Fibroblast of skin of right quadriceps (primary cell): ENCODE measurements around the gene FSIP1.

Experiments
- DNase-seq: peaks from one replicate; pipeline ENCODE4 v3.0.0-alpha.2; 2013

The FSIP1 gene

DNA sequence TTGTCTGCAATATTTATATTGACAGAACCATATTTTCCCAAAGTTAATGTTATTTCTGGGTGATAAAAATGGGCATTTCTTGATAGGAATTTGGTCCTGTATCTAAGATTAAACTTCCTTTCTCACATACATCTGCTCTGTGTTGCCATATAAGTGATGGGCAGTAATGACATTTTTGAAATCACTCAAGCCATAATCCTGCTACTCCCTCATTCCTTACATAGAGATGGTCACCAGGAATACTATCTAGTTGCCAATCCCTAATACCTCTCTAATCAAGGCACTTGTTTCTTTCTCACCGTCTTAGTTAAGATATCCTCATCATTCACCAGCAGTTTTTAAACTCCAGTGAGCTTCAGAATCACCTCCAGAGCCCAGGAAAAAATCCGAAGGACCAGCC is 68.4 kb downstream of the FSIP1 start:
- no peak for DNase-seq

DNA sequence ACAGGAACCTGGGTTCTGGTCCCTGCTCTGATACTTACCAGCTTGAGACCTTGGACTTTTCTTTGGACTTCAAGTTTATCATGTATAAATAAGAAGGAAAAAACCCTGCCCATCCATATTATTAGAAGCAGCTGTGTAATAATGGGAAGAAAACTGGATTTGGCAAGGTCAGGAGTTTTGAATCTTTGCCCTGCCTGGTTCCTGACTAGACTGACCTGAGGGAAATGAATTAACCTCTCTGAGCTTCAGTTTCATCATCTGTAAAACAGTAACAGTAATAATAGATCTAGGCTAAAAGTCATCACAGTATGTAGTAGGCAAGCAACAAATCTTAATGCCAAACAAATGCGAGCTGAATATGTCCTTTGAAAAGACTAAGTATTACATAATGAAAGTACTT is 68.8 kb downstream of the FSIP1 start:
- no peak for DNase-seq

DNA sequence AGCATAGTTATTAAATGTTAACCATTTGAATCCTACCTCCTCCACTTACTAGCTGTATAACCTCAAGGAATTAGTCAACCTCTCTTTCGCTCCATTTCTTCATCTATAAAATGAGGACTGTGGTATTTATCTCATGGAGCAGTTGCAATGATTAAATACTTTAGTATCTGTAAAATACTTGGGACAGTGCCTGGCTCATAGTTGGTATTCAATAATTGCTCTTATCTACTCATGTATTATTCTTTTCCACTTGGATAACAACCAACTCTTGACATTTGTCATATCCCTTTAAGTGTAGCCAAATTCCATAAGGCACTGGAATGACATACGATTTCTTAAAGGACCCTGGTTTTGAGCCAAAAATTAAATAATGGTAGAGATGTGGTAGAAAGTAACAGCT is 72.0 kb downstream of the FSIP1 start:
- peak; percentile 61 for DNase-seq

DNA sequence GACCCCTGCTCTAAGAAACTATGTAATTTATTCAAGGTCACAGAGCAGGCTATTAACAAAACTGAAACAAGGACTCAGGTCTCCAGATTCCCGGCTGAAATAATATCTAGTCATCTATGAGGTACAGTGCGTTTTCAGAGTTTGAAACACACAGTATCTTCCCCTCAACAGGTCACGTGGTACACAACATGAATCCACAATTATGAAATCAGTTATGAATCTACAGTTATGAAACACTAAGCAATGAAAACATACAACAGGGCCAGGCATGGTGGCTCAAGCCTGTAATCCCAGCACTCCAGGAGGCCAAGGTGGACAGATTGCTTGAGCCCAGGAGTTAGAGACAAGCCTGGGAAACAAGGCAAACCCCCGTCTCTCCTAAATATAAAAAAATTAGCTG is 72.7 kb downstream of the FSIP1 start:
- no peak for DNase-seq

DNA sequence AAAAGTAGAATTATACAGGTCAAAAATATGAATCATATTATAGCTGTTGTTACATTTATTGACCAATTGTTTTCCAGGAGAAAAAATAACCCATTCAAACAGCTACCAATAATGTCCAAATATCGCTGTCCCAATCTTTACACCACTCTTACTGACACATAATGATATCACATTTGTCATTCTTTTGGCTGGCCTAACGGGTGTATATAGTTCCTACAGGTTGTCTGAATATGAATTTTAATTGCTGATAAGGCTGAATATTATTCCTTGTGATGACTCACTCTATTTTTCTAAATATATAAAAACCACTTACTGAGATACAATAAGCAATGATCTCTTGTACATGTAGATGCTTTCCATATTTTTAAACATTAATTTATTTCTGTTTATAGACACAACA is 76.4 kb downstream of the FSIP1 start:
- DNase-seq: no peak

DNA sequence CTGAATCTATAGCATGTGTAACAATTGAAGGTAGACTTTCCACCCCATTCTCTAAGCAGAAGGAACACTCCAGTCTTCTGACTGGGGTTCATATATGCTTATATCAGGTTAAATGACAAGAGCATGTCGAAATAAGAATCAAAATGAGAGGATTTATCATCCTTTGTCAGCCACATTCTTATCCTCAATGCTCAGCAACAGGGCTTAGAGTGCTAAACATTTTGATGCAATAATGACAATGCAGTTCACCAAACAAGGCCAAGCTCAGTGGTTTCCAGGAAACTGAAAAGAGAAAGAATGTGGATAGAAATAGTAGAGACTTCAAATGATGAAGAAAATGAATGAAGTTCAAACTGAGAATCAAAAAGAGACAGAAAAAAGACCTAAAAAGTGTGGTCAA is 78.0 kb downstream of the FSIP1 start:
- peak; percentile 70 for DNase-seq

DNA sequence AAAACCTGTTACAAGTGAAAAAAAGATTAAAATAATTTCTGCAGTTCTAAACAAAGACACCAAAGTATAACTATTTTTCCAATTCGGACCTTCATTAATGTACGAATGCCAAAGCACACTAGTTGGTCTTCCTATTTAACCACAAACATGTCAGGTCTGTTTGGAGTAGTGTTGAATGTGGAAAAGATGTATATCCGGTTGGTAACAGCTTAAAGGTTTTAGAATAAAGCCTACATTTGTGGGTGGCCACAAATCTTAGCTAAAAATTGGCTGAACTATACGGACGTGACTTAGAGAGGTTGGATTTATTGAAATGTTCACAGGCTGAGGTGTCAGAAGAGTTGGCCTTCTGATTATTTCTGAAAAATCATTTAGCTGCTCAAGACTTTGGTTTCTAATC is 78.4 kb downstream of the FSIP1 start:
- no peak for DNase-seq

GRCh38 chr15:39701988-39702387 is 80.7 kb downstream of the FSIP1 start:
- no peak for DNase-seq

GRCh38 chr15:39700375-39700700 is 82.3 kb downstream of the FSIP1 start:
- DNase-seq: no peak

DNA sequence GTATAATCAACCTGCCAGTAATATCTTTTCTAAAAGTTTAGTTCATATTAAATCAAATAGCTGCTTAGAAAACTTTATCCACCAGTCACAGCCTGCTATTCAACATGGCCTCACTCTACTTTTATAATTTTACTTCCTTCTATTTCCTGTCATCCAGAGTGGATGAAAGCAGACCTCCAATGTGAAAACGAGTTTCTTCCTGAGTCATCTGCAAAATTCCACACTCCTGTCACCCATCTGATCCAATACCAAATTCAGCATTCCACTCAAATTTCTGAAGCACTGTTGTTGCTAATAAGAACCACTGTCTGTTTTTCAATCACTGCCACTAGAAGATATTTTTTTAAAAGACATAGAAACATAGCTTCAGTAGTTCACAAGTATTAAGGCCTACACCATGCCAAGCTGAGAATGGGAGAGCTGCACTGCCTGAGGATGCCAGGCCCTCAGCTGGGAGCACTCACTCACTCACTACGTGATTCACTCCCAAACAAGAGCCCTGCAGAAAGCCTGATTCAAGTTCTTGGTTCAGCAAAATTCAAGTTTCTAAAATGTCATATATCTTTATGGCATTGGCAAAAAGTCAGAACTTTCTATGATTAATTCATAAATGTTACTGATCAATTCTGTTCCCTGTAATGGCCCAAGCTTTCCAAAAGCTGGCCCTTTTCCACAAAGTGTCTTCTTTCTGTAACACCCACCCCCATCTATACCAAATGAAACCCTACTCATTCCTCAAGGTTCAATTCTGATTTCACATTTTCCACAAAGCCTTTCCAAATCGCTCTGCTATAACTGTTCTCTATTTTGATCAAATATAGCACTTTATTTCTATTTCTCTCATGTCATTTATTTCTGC is 82.9 kb downstream of the FSIP1 start:
- DNase-seq: peak; percentile 42

DNA sequence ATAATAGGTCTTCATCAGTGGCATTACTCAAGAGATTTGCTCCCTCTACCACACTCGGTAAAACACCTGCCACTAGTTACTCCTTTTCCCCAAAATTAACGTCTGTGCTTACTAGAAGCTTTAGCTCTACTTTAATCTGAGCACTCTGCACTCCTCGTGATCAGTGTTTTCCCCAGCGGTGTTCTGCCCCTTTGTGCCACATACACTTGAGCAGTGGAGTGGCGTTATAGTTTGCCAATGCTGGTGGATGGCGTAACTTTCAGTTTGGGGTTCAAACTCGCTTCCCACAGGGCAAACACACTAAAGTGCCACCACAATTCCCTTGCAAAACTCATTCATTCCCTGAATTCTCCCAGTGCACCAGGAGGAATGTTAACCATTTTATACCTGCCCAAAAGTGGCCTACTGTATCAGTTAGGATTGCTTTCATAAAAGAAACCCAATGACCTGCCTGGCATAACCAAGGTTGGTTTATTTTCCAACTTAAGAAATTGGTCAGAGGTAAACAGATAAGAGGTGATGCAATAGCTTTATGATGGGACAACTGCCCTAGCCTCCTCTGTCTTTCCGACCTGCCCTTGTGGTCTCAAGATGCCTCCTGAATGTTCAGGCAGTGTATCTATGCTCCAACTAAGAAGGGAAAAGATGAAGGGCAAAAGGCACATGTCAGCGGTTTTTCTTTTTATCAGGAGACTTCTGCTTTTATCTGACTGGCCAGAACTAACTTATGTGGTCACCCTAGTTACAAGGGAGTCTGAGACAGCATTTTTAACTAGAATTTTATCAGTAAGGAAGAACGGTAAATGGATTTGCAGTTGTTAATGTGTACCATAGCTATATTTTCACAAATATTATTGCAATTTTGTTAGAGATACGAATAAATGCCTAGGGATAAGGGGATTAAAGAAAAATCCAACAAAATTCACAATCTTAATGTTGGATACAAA is 83.9 kb downstream of the FSIP1 start:
- no peak for DNase-seq

DNA sequence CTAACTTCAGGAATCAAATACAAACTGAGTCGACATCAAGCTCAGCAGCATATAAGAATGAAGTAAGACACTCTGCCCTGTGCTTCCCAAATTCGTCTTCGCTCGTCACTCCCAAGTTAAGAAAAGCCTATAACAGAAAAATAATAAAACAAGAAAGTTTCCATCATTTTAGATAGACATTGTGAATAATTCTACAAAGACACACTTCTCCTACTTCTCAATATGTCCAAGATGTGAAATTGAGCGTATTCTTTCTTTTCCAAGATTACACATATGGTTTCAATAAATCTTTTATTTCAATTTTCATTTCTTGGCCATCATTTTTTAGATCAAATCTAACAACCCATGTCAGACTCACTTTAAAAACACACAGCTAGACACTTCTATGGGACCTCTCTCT is 85.1 kb downstream of the FSIP1 start:
- no peak for DNase-seq

DNA sequence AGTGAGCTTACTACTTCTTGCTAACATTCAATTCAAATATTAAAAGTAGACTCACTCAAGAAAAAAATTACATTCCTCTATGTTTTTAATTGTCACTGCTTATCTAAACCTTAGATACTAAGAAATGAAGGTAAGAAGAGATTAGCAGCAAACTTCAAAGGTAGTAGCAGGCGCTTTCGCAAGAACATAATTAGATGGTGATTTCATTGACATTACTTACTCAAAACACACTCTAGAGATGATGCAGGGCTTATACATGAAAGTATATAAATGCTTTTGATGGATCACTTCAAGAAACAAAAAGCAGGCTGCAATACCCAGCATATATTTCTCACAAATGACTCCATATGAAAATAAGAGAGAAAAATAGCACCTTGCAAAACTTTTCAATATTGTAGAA is 86.8 kb downstream of the FSIP1 start:
- DNase-seq: no peak

DNA sequence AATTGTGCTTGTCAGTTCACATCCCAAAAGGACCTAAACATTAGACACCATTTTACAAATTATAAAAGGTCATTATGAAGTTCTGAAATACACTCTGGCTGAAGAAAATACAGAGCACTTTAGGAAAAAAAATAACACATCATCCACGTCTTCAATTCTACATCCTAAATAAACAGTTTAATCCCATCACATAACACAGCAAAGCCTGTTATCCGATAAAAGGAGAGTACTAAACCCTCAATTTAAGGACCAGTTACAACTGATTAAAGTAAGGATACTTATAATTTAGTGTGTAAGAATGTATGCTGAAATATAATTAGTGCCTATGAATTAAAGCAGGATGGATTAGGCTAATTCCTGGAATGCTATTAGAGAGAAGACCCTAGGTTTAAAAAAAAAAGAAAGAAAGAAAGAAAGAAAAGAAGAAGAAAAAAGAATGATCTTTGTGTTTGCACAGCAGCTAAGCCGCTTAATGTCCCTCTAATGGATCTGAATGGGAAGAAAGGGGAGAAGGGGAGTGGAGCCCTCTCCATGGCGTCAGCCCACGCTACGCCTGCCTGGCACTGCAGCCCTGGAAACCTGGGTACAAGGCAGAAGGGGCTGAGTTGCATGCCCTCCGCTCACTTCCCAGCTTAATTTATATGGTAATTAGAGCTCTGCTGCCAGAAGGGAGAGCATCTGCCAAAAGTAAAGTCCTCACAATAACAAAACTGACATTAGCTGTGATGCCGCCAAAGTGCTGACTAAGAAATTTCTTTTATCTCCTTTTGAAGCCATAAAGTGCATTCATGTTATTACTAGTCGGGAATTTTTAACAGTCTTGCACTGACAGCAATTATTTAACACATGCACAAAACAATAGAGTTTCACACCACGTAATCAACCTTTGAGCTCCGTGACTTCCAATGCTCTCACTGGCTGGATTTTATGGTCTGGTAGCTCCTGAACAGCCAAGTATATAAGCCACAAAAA is 90.0 kb downstream of the FSIP1 start:
- DNase-seq: no peak

GRCh38 chr15:39690881-39691634 is 91.6 kb downstream of the FSIP1 start:
- DNase-seq: no peak

DNA sequence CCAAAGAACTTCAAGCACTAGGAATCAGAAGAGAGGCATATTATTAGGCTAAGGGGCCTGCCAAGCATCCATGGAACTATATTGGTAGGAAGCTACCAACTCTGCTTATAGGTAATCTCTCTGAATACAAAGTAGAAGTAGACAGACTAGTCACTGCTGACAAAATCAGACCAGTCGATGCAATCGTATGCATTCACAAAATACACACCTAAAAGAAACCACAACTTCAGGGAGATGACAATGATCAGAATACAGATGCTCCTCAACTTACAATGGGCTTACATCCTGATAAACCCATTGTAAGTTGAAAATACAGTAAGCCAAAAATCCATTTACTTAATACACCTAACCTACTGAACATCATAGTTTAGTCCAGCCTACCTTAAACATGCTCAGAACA is 94.7 kb downstream of the FSIP1 start:
- DNase-seq: no peak

DNA sequence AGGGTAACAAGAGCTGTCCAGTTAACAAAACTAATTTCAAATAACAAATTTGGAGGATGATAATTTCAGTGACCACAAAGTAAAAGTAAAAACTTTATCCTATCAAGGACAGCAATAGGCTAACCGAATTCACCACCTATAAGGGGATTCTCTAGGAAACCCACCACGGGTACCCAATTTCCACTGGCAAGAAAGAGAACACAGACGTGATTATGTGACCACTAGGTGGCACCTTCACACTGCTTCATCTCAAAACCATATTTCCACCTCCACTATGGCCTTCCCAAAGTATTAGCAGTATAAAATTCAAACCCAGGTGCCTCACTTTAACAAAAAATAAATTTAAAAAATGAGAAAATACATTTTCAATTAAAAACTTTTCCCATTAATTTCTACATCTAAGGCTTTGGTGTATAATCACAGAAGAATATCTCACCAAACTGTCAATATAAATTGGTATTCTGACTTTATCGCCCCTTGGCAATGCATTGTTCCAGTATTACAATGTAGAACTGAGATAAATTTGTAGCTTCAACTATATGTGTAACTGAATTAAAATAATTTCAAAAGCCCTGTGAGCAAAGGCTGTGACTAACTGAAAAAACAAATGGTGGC is 96.5 kb downstream of the FSIP1 start:
- peak; percentile 65 for DNase-seq

GRCh38 chr15:39685367-39685766 is 97.3 kb downstream of the FSIP1 start:
- DNase-seq: no peak

DNA sequence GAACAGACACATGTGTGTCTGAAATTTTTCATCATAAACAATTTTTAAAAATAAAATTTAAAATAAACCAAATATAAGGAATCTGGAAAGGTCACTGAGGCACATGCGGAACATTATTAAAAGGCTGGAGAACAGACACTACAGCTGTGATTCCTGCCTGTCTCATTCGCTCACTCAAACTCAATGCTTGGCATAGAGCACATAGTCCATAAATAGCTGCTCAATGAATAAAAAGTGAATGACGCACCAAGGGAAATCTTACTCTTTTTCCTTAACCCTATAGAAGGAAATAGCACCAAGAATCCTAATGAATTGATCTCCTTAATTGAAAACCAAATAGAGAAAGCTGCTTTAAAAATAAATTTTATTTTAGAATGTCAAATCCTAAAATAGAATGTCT is 98.4 kb downstream of the FSIP1 start:
- DNase-seq: peak; percentile 43

DNA sequence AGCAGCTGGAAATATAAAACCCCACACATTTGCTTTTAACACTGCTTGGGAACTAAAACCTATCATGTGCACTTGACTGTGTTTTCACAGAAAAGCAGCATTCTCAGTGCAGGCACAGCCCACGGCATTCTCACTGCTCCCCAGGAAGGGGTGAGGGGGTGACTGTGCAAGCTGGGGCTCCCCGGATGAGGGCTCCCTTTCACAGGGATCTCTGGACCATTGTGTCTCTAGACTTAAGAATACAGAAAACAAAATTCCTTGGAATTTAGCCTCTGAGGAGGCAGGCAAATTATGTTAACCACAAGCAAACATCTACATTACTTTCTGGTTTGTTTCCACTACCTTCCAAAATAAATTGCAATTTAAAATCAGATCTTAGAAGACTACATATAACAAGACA is 100.3 kb downstream of the FSIP1 start:
- DNase-seq: peak; percentile 53

DNA sequence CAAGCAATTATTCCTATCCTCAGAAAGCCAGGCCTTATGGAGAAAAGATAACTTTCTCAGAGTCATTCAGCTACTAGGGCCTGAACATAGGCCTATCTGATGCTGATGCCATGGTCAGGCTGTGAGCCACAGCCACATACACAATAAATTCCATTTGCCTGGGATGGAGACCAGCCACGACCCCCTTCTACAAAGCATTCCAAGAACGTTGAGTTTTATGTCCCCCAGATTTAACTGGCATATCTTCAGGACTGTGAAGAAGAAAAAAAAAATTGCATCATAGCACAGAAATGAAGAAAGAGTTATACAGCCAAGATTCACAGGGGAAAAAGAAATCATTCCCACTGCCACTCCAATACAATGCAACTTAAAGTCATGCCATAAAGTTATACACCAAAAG is 101.8 kb downstream of the FSIP1 start:
- DNase-seq: peak; percentile 91

- peak; percentile 36 for DNase-seq
These were observed 110.0 kb downstream of the FSIP1 start for GRCh38 chr15:39672666-39673065.
